ENCODE results near the gene XIAP. TPM values are rescaled to one million over a fixed set of nuclear protein-coding genes. Genes with fewer than 3 reads are reported as not detected.

XIAP gene
- total RNA-seq, 4 donors from 2014 or later = 14.4 to 31.1 (median 26.8) TPM

GRCh38 chrX:123918106-123918721, 58.4 kb downstream of the XIAP start:
- Histone ChIP-seq H3K27ac (no peak overlapping the region), H3K9me3 (no peaks in the 10 kb centered on the region), H3K36me3 (no peaks in the 10 kb centered on the region), H3K4me1 (no peaks in the 10 kb centered on the region), H3K27me3 (no peaks in the 10 kb centered on the region), H3K4me3 (no peak overlapping the region)
- intact Hi-C loops (cut with DNase I; ENCODE audit: low total_unique reads) (no loop called here), in situ Hi-C loops (cut with MboI; ENCODE audit: low sequenced_read_pairs in 4 of 4) (no loop called here)
- ATAC-seq (no peak), DNase-seq (no peak)
- TF ChIP-seq POLR2A (IDR thresholded peaks at IDR 0.05) (no peak), CTCF (IDR thresholded peaks at IDR 0.05 in 4 of 5, conservative IDR thresholded peaks at IDR 0.05 in 1 of 5) (no peak)

GRCh38 chrX:123920105-123920785, 60.4 kb downstream of the XIAP start:
- H3K27me3 ChIP-seq = no peaks in the 10 kb centered on the region

GRCh38 chrX:123923211-123923610, 63.4 kb downstream of the XIAP start:
- Histone ChIP-seq H3K27me3 (no peaks in the 10 kb centered on the region), H3K4me3 (no peak overlapping the region), H3K9me3 (no peaks in the 10 kb centered on the region), H3K36me3 (no peaks in the 10 kb centered on the region), H3K4me1 (no peaks in the 10 kb centered on the region), H3K27ac (no peak overlapping the region)
- intact Hi-C loops (cut with DNase I; ENCODE audit: low total_unique reads) (no loop called here), in situ Hi-C loops (cut with MboI; ENCODE audit: low sequenced_read_pairs in 4 of 4) (no loop called here)
- ATAC-seq (no peak), DNase-seq (no peak)
- no peak for TF ChIP-seq POLR2A (IDR thresholded peaks at IDR 0.05)
- no peak for TF ChIP-seq CTCF (IDR thresholded peaks at IDR 0.05 in 4 of 5, conservative IDR thresholded peaks at IDR 0.05 in 1 of 5)

More at GRCh38 chrX:123920105-123920785, 60.4 kb downstream of the XIAP start:
- TF ChIP-seq POLR2A (IDR thresholded peaks at IDR 0.05) (no peak), CTCF (IDR thresholded peaks at IDR 0.05 in 4 of 5, conservative IDR thresholded peaks at IDR 0.05 in 1 of 5) (no peak)
- in situ Hi-C loops (cut with MboI; ENCODE audit: low sequenced_read_pairs in 4 of 4) (no loop called here), intact Hi-C loops (cut with DNase I; ENCODE audit: low total_unique reads) (no loop called here)
- Histone ChIP-seq H3K36me3 (no peaks in the 10 kb centered on the region), H3K27ac (no peak overlapping the region), H3K4me1 (no peaks in the 10 kb centered on the region), H3K4me3 (no peak overlapping the region), H3K9me3 (no peaks in the 10 kb centered on the region)
- ATAC-seq (no peak), DNase-seq (no peak)

GRCh38 chrX:123924186-123924585, 64.3 kb downstream of the XIAP start:
- Histone ChIP-seq H3K9me3 (no peaks in the 10 kb centered on the region), H3K4me1 (no peaks in the 10 kb centered on the region), H3K27ac (no peak overlapping the region), H3K36me3 (no peaks in the 10 kb centered on the region), H3K27me3 (no peaks in the 10 kb centered on the region), H3K4me3 (no peak overlapping the region)
- ATAC-seq (no peak), DNase-seq (no peak)
- TF ChIP-seq POLR2A (IDR thresholded peaks at IDR 0.05) (no peak), CTCF (IDR thresholded peaks at IDR 0.05 in 4 of 5, conservative IDR thresholded peaks at IDR 0.05 in 1 of 5) (no peak)
- intact Hi-C loops (cut with DNase I; ENCODE audit: low total_unique reads) (no loop called here), in situ Hi-C loops (cut with MboI; ENCODE audit: low sequenced_read_pairs in 4 of 4) (no loop called here)
